GM21825 (cell line): Measurements from ENCODE around the gene AK1.
A peak's percentile ranks its signal among the peaks of the same experiment; 100 is the strongest.

Source experiments
- ATAC-seq: cut with Tn5 transposase; IDR thresholded peaks from one replicate; pipeline ENCODE4 v1.9.1; 2021; ENCODE audit warnings: mild to moderate bottlenecking, moderate library complexity; ENCODE audit not compliant: unreplicated experiment

AK1 gene

GRCh38 chr9:127909839-127910273, 32.4 kb upstream of the AK1 start:
- ATAC-seq: no peak

GRCh38 chr9:127908660-127908926, 31.1 kb upstream of the AK1 start:
- no peak for ATAC-seq

- no peak for ATAC-seq
Measured at GRCh38 chr9:127907867-127908659, 30.6 kb upstream of the AK1 start.

GRCh38 chr9:127905788-127906191, 28.3 kb upstream of the AK1 start:
- no peak for ATAC-seq

GRCh38 chr9:127905004-127905728, 27.7 kb upstream of the AK1 start:
- ATAC-seq: no peak

- ATAC-seq: no peak
Measured at GRCh38 chr9:127904561-127905003, 27.1 kb upstream of the AK1 start.

- peak; percentile 35 for ATAC-seq
Measured at GRCh38 chr9:127903557-127904475, 26.3 kb upstream of the AK1 start.

- ATAC-seq: peak; percentile 51
Measured at GRCh38 chr9:127899128-127899943, 21.9 kb upstream of the AK1 start, which contains the start of gene ST6GALNAC6. Gene ST6GALNAC6 (minus strand): TSS chr9:127899603. CDS start chr9:127897981, 1,622 bp downstream.

GRCh38 chr9:127898433-127899127, 21.1 kb upstream of the AK1 start:
- no peak for ATAC-seq

GRCh38 chr9:127897193-127897692, 19.8 kb upstream of the AK1 start:
- no peak for ATAC-seq

- no peak for ATAC-seq
Measured at GRCh38 chr9:127896395-127897192, 19.1 kb upstream of the AK1 start.

GRCh38 chr9:127895811-127896210, 18.3 kb upstream of the AK1 start:
- ATAC-seq: no peak

GRCh38 chr9:127893392-127893791, 15.9 kb upstream of the AK1 start:
- no peak for ATAC-seq

- no peak for ATAC-seq
Measured at GRCh38 chr9:127892831-127893230, 15.4 kb upstream of the AK1 start.

GRCh38 chr9:127890053-127890452, 12.6 kb upstream of the AK1 start:
- no peak for ATAC-seq

- no peak for ATAC-seq
Measured at GRCh38 chr9:127887792-127888191, 10.3 kb upstream of the AK1 start.

- ATAC-seq: no peak
Measured at GRCh38 chr9:127886401-127886972, 9.0 kb upstream of the AK1 start.

- ATAC-seq: no peak
Measured at GRCh38 chr9:127885508-127886281, 8.2 kb upstream of the AK1 start.
